Gastrocnemius medialis (tissue), 4 donors: ENCODE data around the gene GIPC1. TPM values are rescaled to one million over a fixed set of nuclear protein-coding genes. Genes with fewer than 3 reads are reported as not detected.
A peak's percentile ranks its signal among the peaks of the same experiment; 100 is the strongest.

Experiments used
- ATAC-seq, 2 donors: fragments of 150-250 bp; one replicate each; pipeline ENCODE4 v1.9.1; 2016
- DNase-seq, 2 donors: peaks; one replicate each; pipeline ENCODE4 v3.0.0-alpha.2; 2019
- H3K27ac ChIP-seq, 4 donors: fragments of 200-600 bp; sonication (generic); 1 replicate in 1 of 4; 2 replicates in 3 of 4; pipeline ENCODE4 v1.5.1; 2016 to 2018; ENCODE audit warnings: mild to moderate bottlenecking in 2 of 4, moderate library complexity in 1 of 4
- H3K27me3 ChIP-seq, 3 donors: fragments of 200-600 bp; sonication (generic) in 2 of 3; 1 replicate in 1 of 3; 2 replicates in 2 of 3; pipeline versions ENCODE4 v1.5.1 to v1.6.0; 2016 to 2019; ENCODE audit warnings: mild to moderate bottlenecking in 1 of 3, moderate library complexity in 1 of 3
- H3K36me3 ChIP-seq, 2 donors: fragments of 200-600 bp; sonication (generic) in 1 of 2; one replicate each; pipeline ENCODE4 v1.5.1; 2017 to 2018
- H3K4me1 ChIP-seq, 2 donors: fragments of 200-600 bp; sonication (generic) in 1 of 2; one replicate each; pipeline ENCODE4 v1.5.1; 2016 to 2017; ENCODE audit warnings: mild to moderate bottlenecking in 2 of 2
- H3K4me3 ChIP-seq, 4 donors: fragments of 200-600 bp; sonication (generic) in 3 of 4; 1 replicate in 1 of 4; 2 replicates in 3 of 4; pipeline ENCODE4 v1.5.1; 2016 to 2019; ENCODE audit warnings: mild to moderate bottlenecking in 2 of 4
- H3K9me3 ChIP-seq, 3 donors: fragments of 200-600 bp; sonication (generic) in 2 of 3; 1 replicate in 1 of 3; 2 replicates in 2 of 3; pipeline ENCODE4 v1.5.1; 2016 to 2019
- POLR2A ChIP-seq, 2 donors: fragments of 450-650 bp; IDR thresholded peaks; one replicate each; pipeline ENCODE4 v1.6.1; 2017; ENCODE audit warnings: antibody characterized with exemption in 2 of 2, mild to moderate bottlenecking in 2 of 2, moderate library complexity in 2 of 2
- in situ Hi-C, 4 donors: fragments of 200-750 bp; cut with MboI; loops; one replicate each; pipeline versions ENCODE4 v1.15.0 to v1.8.0; 2017; ENCODE audit warnings: low sequenced_read_pairs in 4 of 4
- intact Hi-C: fragments of 100-400 bp; cut with DNase I; formaldehyde crosslinking; loops from one replicate; pipeline ENCODE4 v1.15.1; 2023; ENCODE audit warnings: low total_unique reads
- total RNA-seq, 4 donors: library from RNA; depleted of rRNA; stranded (reverse); fragments of >200 nt; gene quantifications; one replicate each; pipeline versions ENCODE4 v1.1.0 to v1.2.3, GENCODE V29; 2016
- TF ChIP-seq, protein P1 (sequence below), 5 experiments: fragments of 450-650 bp in 3 of 5; fragments of 200-600 bp in 2 of 5; sonication (generic) in 2 of 5; IDR thresholded peaks in 4 of 5; conservative IDR thresholded peaks in 1 of 5; 1 replicate in 4 of 5; 2 replicates in 1 of 5; pipeline ENCODE4 v1.5.1; 2016 to 2019; ENCODE audit warnings: antibody characterized with exemption in 5 of 5, mild to moderate bottlenecking in 3 of 5, moderate library complexity in 3 of 5

The GIPC1 gene
- total RNA-seq, 4 donors from 2014 or later: 18.4 to 70.3 (median 54.7) TPM

- Histone ChIP-seq H3K27me3 (no peaks in the 10 kb centered on the region), H3K9me3 (no peaks in the 10 kb centered on the region), H3K4me3 (peak overlapping the region; percentile 76 to 84 (median 82)), H3K4me1 (peaks cover 24 to 37% of the 10 kb centered on the region in 2 donors), H3K36me3 (no peaks in the 10 kb centered on the region), H3K27ac (peak overlapping the region; percentile 85 to 98 (median 96))
- no peak for DNase-seq
- in situ Hi-C loops: no loop called here
- TF ChIP-seq POLR2A (IDR thresholded peaks at IDR 0.05): no peak
- TF ChIP-seq, protein P1, sequence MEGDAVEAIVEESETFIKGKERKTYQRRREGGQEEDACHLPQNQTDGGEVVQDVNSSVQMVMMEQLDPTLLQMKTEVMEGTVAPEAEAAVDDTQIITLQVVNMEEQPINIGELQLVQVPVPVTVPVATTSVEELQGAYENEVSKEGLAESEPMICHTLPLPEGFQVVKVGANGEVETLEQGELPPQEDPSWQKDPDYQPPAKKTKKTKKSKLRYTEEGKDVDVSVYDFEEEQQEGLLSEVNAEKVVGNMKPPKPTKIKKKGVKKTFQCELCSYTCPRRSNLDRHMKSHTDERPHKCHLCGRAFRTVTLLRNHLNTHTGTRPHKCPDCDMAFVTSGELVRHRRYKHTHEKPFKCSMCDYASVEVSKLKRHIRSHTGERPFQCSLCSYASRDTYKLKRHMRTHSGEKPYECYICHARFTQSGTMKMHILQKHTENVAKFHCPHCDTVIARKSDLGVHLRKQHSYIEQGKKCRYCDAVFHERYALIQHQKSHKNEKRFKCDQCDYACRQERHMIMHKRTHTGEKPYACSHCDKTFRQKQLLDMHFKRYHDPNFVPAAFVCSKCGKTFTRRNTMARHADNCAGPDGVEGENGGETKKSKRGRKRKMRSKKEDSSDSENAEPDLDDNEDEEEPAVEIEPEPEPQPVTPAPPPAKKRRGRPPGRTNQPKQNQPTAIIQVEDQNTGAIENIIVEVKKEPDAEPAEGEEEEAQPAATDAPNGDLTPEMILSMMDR (IDR thresholded peaks at IDR 0.05 in 4 of 5, conservative IDR thresholded peaks at IDR 0.05 in 1 of 5): no peak
- ATAC-seq: peak in 1 of 2 donors; percentile 10
- intact Hi-C loops: loop anchor here (1.0 kb wide), 1 partner anchor 10 kb away; the partner anchor contains the start of gene DNAJB1
Observed at GRCh38 chr19:14528419-14529253, 32.7 kb upstream of the GIPC1 start.

- Histone ChIP-seq H3K4me3 (no peak overlapping the region), H3K4me1 (peaks cover 14 to 19% of the 10 kb centered on the region in 2 donors), H3K9me3 (no peaks in the 10 kb centered on the region), H3K36me3 (no peaks in the 10 kb centered on the region), H3K27ac (peak overlapping the region in 2 of 4 donors; percentile 85 to 98), H3K27me3 (no peaks in the 10 kb centered on the region)
- DNase-seq (no peak), ATAC-seq (no peak)
- intact Hi-C loops (no loop called here), in situ Hi-C loops (no loop called here)
- TF ChIP-seq, protein P1 (IDR thresholded peaks at IDR 0.05 in 4 of 5, conservative IDR thresholded peaks at IDR 0.05 in 1 of 5): no peak
- TF ChIP-seq POLR2A (IDR thresholded peaks at IDR 0.05): no peak
Observed at GRCh38 chr19:14526423-14526822, 30.5 kb upstream of the GIPC1 start.

DNA sequence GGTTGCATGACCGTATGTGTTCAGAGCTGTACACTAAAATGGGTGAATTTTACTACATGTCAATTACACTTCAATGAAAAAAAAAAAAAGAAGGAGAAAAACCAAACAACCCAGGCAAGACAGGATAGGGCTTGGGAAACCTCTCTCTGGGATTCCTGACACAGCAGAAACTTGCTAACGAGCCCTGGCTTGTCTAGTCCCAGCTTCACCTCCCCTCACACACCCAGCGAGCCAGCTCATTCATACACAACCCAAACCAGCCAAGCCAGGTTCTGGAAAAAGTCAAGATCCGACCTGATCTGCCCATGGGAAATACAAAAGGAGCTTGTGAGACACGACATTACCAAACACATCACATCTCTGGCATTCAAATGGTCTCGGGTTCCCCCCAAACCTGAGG lies 29.8 kb upstream of the GIPC1 start:
- DNase-seq: no peak
- Histone ChIP-seq H3K4me1 (peaks cover 7 to 13% of the 10 kb centered on the region in 2 donors), H3K36me3 (no peaks in the 10 kb centered on the region), H3K27ac (peak overlapping the region in 1 of 4 donors; percentile 85), H3K9me3 (no peaks in the 10 kb centered on the region), H3K4me3 (no peak overlapping the region), H3K27me3 (no peaks in the 10 kb centered on the region)
- intact Hi-C loops: no loop called here
- in situ Hi-C loops: no loop called here
- TF ChIP-seq POLR2A (IDR thresholded peaks at IDR 0.05): no peak
- TF ChIP-seq, protein P1 (IDR thresholded peaks at IDR 0.05 in 4 of 5, conservative IDR thresholded peaks at IDR 0.05 in 1 of 5): no peak
- ATAC-seq: no peak

- no peak for TF ChIP-seq POLR2A (IDR thresholded peaks at IDR 0.05)
- peaks cover 0 to 10% of the 10 kb centered on the region in 2 donors for H3K36me3 ChIP-seq
- no peaks in the 10 kb centered on the region for H3K27me3 ChIP-seq
- H3K9me3 ChIP-seq: no peaks in the 10 kb centered on the region
- H3K4me1 ChIP-seq: peaks cover 24% of the 10 kb centered on the region in 2 donors
- in situ Hi-C loops: no loop called here
- DNase-seq (no peak), ATAC-seq (no peak)
- intact Hi-C loops: no loop called here
- H3K4me3 ChIP-seq: no peak overlapping the region
- peak overlapping the region; percentile 95 to 100 (median 98) for H3K27ac ChIP-seq
Observed at GRCh38 chr19:14520543-14520942, 24.6 kb upstream of the GIPC1 start.

- no peak for TF ChIP-seq POLR2A (IDR thresholded peaks at IDR 0.05)
- TF ChIP-seq, protein P1 (IDR thresholded peaks at IDR 0.05 in 4 of 5, conservative IDR thresholded peaks at IDR 0.05 in 1 of 5): no peak
- no peaks in the 10 kb centered on the region for H3K27me3 ChIP-seq
- in situ Hi-C loops: loop anchor here in 1 of 4 donors (10.0 kb wide), 1 partner anchor 45 kb away; no protein-coding TSS in a partner anchor
- H3K9me3 ChIP-seq: no peaks in the 10 kb centered on the region
- H3K4me1 ChIP-seq: peaks cover 30% of the 10 kb centered on the region in 2 donors
- DNase-seq: no peak
- H3K36me3 ChIP-seq: peaks cover 0 to 16% of the 10 kb centered on the region in 2 donors
- H3K27ac ChIP-seq: peak overlapping the region; percentile 95 to 100 (median 98)
- ATAC-seq: no peak
- no peak overlapping the region for H3K4me3 ChIP-seq
- intact Hi-C loops: loop anchor here (5.0 kb wide), 1 partner anchor 138 kb away; the partner anchor contains the start of gene ADGRE5
Observed at GRCh38 chr19:14519860-14520407, 24.0 kb upstream of the GIPC1 start.
